H9 (cell line): ENCODE results near the gene CSNK1A1. TPM values are rescaled to one million over a fixed set of nuclear protein-coding genes. Genes with fewer than 3 reads are reported as not detected.

Source experiments
- DNase-seq: peaks from one replicate; pipeline ENCODE4 v3.0.0-alpha.2; 2017
- H2AFZ ChIP-seq: one replicate; pipeline ENCODE4 v1.6.1; 2013; ENCODE audit warnings: mild to moderate bottlenecking, low read length, control low read depth, moderate library complexity
- H2AK5ac ChIP-seq: 2 replicates; pipeline ENCODE4 v1.6.1; 2013; ENCODE audit warnings: low read length, control low read depth, mixed read lengths; ENCODE audit not compliant: insufficient read length
- H2BK120ac ChIP-seq: one replicate; pipeline ENCODE4 v1.6.1; 2013; ENCODE audit warnings: low read depth, mild to moderate bottlenecking, low read length, control low read depth, inconsistent platforms; ENCODE audit not compliant: poor library complexity, severe bottlenecking
- H2BK12ac ChIP-seq: 2 replicates; pipeline ENCODE4 v1.6.1; 2013; ENCODE audit warnings: low read length, control low read depth, mixed read lengths, low read depth; ENCODE audit not compliant: insufficient read length
- H2BK15ac ChIP-seq: 2 replicates; pipeline ENCODE4 v1.6.1; 2013; ENCODE audit warnings: low read depth, low read length, control low read depth
- H2BK20ac ChIP-seq: one replicate; pipeline ENCODE4 v1.6.1; 2013; ENCODE audit warnings: low read depth, mild to moderate bottlenecking, low read length, control low read depth, inconsistent platforms; ENCODE audit not compliant: poor library complexity, severe bottlenecking
- H2BK5ac ChIP-seq: 2 replicates; pipeline ENCODE4 v1.6.1; 2013; ENCODE audit warnings: low read length, control low read depth, mixed read lengths; ENCODE audit not compliant: insufficient read length
- H3K14ac ChIP-seq: 2 replicates; pipeline ENCODE4 v1.6.1; 2013; ENCODE audit warnings: low read length, control low read depth; ENCODE audit not compliant: insufficient read depth
- H3K18ac ChIP-seq: 2 replicates; pipeline ENCODE4 v1.6.1; 2013; ENCODE audit warnings: low read depth, mild to moderate bottlenecking, mixed read lengths, low read length, control low read depth; ENCODE audit not compliant: insufficient read length
- H3K23ac ChIP-seq: 2 replicates; pipeline ENCODE4 v1.6.1; 2013; ENCODE audit warnings: low read length, control low read depth, mixed read lengths, low read depth; ENCODE audit not compliant: insufficient read length
- H3K23me2 ChIP-seq: 2 replicates; pipeline ENCODE4 v1.6.1; 2013; ENCODE audit warnings: low read depth, mild to moderate bottlenecking, mixed read lengths, low read length, control low read depth; ENCODE audit not compliant: insufficient read length, poor library complexity, severe bottlenecking
- H3K27ac ChIP-seq: 2 replicates; pipeline ENCODE4 v1.5.1; 2013; ENCODE audit warnings: low read length, control low read depth, mixed read lengths, low read depth; ENCODE audit not compliant: insufficient read length
- H3K27me3 ChIP-seq: 2 replicates; pipeline ENCODE4 v1.6.1; 2013; ENCODE audit warnings: low read length, control low read depth, inconsistent platforms; ENCODE audit not compliant: insufficient read depth
- H3K4ac ChIP-seq: 2 replicates; pipeline ENCODE4 v1.6.1; 2013; ENCODE audit warnings: low read depth, mild to moderate bottlenecking, control low read depth, inconsistent platforms, low read length, moderate library complexity
- H3K4me1 ChIP-seq: 2 replicates; pipeline ENCODE4 v1.6.1; 2013; ENCODE audit warnings: low read length, control low read depth, inconsistent platforms; ENCODE audit not compliant: insufficient read depth
- H3K4me2 ChIP-seq: 2 replicates; pipeline ENCODE4 v1.6.1; 2013; ENCODE audit warnings: low read length, control low read depth, mixed read lengths; ENCODE audit not compliant: insufficient read length, insufficient read depth
- H3K56ac ChIP-seq: 2 replicates; pipeline ENCODE4 v1.6.1; 2013; ENCODE audit warnings: low read depth, mild to moderate bottlenecking, mixed read lengths, low read length, control low read depth; ENCODE audit not compliant: insufficient read length
- H3K79me1 ChIP-seq: 2 replicates; pipeline ENCODE4 v1.6.1; 2013; ENCODE audit warnings: low read depth, mild to moderate bottlenecking, moderate library complexity, low read length, control low read depth, inconsistent platforms; ENCODE audit not compliant: insufficient read depth, poor library complexity, severe bottlenecking
- H3K79me2 ChIP-seq: 2 replicates; pipeline ENCODE4 v1.6.1; 2013; ENCODE audit warnings: low read length, control low read depth, inconsistent platforms; ENCODE audit not compliant: insufficient read depth
- H3K9ac ChIP-seq: 2 replicates; pipeline ENCODE4 v1.6.1; 2013; ENCODE audit warnings: low read length, control low read depth, mixed read lengths; ENCODE audit not compliant: insufficient read length; ENCODE audit errors: extremely low read depth
- H3K9me3 ChIP-seq: one replicate; pipeline ENCODE4 v1.6.1; 2013; ENCODE audit warnings: low read depth, low read length, inconsistent platforms; ENCODE audit not compliant: control insufficient read depth
- H3T11ph ChIP-seq: one replicate; pipeline ENCODE4 v1.6.1; 2013; ENCODE audit warnings: mild to moderate bottlenecking, low read length, control low read depth, inconsistent platforms
- H4K20me1 ChIP-seq: one replicate; pipeline ENCODE4 v1.6.1; 2013; ENCODE audit not compliant: control insufficient read depth, insufficient read length, insufficient read depth
- H4K5ac ChIP-seq: 2 replicates; pipeline ENCODE4 v1.6.1; 2013; ENCODE audit warnings: low read depth, mild to moderate bottlenecking, mixed read lengths, low read length, control low read depth; ENCODE audit not compliant: insufficient read length
- H4K8ac ChIP-seq: replicated peaks from 2 replicates; pipeline ENCODE4 v1.6.1; 2013; ENCODE audit warnings: low read length, control low read depth, mixed read lengths, low read depth; ENCODE audit not compliant: insufficient read length
- H4K91ac ChIP-seq: 2 replicates; pipeline ENCODE4 v1.6.1; 2013; ENCODE audit warnings: low read depth, mild to moderate bottlenecking, moderate library complexity, mixed read lengths, low read length, control low read depth; ENCODE audit not compliant: insufficient read length
- H3K27ac Mint-ChIP-seq, 3 experiments: 2 replicates in 2 of 3; 3 replicates in 1 of 3; pipeline ENCODE4 v1.8.0; 2020 to 2021; ENCODE audit warnings: mixed read lengths in 3 of 3, mild to moderate bottlenecking in 1 of 3, moderate library complexity in 1 of 3
- H3K27me3 Mint-ChIP-seq: 2 replicates; pipeline ENCODE4 v1.8.0; 2021; ENCODE audit warnings: low read depth, mild to moderate bottlenecking, moderate library complexity, mixed read lengths
- H3K36me3 Mint-ChIP-seq, 3 experiments: 2 replicates in 2 of 3; 3 replicates in 1 of 3; pipeline ENCODE4 v1.8.0; 2020 to 2021; ENCODE audit warnings: low read depth in 3 of 3, mixed read lengths in 3 of 3; ENCODE audit not compliant: insufficient read depth in 1 of 3
- H3K4me1 Mint-ChIP-seq, 2 experiments: 2 replicates each; pipeline ENCODE4 v1.8.0; 2020; ENCODE audit warnings: mixed read lengths in 2 of 2
- H3K4me3 Mint-ChIP-seq, 2 experiments: 2 replicates in 1 of 2; 3 replicates in 1 of 2; pipeline ENCODE4 v1.8.0; 2020 to 2021; ENCODE audit warnings: mild to moderate bottlenecking in 2 of 2, mixed read lengths in 2 of 2, moderate library complexity in 1 of 2
- H3K9me3 Mint-ChIP-seq, 2 experiments: 2 replicates in 1 of 2; 3 replicates in 1 of 2; pipeline ENCODE4 v1.8.0; 2020; ENCODE audit warnings: mild to moderate bottlenecking in 2 of 2, mixed read lengths in 2 of 2, moderate library complexity in 1 of 2
- WGBS: extraction: QIAGEN DNeasy Blood & Tissue Kit; methylation state at CpG from one replicate; pipeline ENCODE4 v1.1.7; 2013; ENCODE audit warnings: missing lambda C conversion rate, low lambda C conversion rate, mixed read lengths; ENCODE audit not compliant: insufficient read length; ENCODE audit errors: extremely low coverage; 5-methylcytosine and 5-hydroxymethylcytosine counted together
- total RNA-seq: library from RNA; stranded (reverse); gene quantifications from 2 replicates; pipeline ENCODE4 v1.2.1, GENCODE V29; 2021
- TF ChIP-seq, protein P1 (sequence below): fragments of 200-600 bp; sonication (generic); conservative IDR thresholded peaks from 3 replicates; pipeline ENCODE4 v1.8.0; 2021; ENCODE audit warnings: antibody characterized with exemption, mild to moderate bottlenecking

The CSNK1A1 gene
- total RNA-seq, 1 experiment from 2014 or later = 310 TPM

- H3K23me2 ChIP-seq = no peaks in the 10 kb centered on the region
- WGBS = no CpG with 5 or more reads among the region's 2 CpGs
- H3K18ac ChIP-seq = no peak overlapping the region
- no peak overlapping the region for H2BK20ac ChIP-seq
- H2AFZ ChIP-seq = no peak overlapping the region
- H3K9me3 Mint-ChIP-seq = no peaks in the 10 kb centered on the region
- TF ChIP-seq, protein P1, sequence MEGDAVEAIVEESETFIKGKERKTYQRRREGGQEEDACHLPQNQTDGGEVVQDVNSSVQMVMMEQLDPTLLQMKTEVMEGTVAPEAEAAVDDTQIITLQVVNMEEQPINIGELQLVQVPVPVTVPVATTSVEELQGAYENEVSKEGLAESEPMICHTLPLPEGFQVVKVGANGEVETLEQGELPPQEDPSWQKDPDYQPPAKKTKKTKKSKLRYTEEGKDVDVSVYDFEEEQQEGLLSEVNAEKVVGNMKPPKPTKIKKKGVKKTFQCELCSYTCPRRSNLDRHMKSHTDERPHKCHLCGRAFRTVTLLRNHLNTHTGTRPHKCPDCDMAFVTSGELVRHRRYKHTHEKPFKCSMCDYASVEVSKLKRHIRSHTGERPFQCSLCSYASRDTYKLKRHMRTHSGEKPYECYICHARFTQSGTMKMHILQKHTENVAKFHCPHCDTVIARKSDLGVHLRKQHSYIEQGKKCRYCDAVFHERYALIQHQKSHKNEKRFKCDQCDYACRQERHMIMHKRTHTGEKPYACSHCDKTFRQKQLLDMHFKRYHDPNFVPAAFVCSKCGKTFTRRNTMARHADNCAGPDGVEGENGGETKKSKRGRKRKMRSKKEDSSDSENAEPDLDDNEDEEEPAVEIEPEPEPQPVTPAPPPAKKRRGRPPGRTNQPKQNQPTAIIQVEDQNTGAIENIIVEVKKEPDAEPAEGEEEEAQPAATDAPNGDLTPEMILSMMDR = no peak
- no peak overlapping the region for H3K4me2 ChIP-seq
- H4K20me1 ChIP-seq = no peaks in the 10 kb centered on the region
- H3K9me3 ChIP-seq = no peaks in the 10 kb centered on the region
- no peaks in the 10 kb centered on the region for H3K27me3 ChIP-seq
- no peaks in the 10 kb centered on the region for H3K79me1 ChIP-seq
- H2BK12ac ChIP-seq = no peak overlapping the region
- H3K56ac ChIP-seq = no peak overlapping the region
- H3K27ac Mint-ChIP-seq = no peak overlapping the region
- H3K4me1 ChIP-seq = no peaks in the 10 kb centered on the region
- no peak overlapping the region for H2BK120ac ChIP-seq
- no peaks in the 10 kb centered on the region for H3K79me2 ChIP-seq
- no peak for DNase-seq
- H4K91ac ChIP-seq = no peak overlapping the region
- no peak overlapping the region for H3K4me3 Mint-ChIP-seq
- no peak overlapping the region for H2BK15ac ChIP-seq
- H3K23ac ChIP-seq = no peak overlapping the region
- H3K14ac ChIP-seq = no peak overlapping the region
- H3K36me3 Mint-ChIP-seq = no peaks in the 10 kb centered on the region
- peaks cover 2% of the 10 kb centered on the region; the same call in 1 of the 2 replicates for H3K27me3 Mint-ChIP-seq
- no peak overlapping the region for H3K27ac ChIP-seq
- H2BK5ac ChIP-seq = no peak overlapping the region
- H2AK5ac ChIP-seq = no peak overlapping the region
- H3T11ph ChIP-seq = no peak overlapping the region
- H3K4me1 Mint-ChIP-seq = peaks cover 0 to 4% of the 10 kb centered on the region in 2 experiments; a peak in 1 of 4 replicates
- no peak overlapping the region for H4K8ac ChIP-seq
- H4K5ac ChIP-seq = no peak overlapping the region
- H3K9ac ChIP-seq = no peak overlapping the region
- H3K4ac ChIP-seq = no peak overlapping the region
These were observed 65.3 kb downstream of the CSNK1A1 start for GRCh38 chr5:149485655-149486615.
